HG02870 (cell line): ENCODE measurements around the gene ACTRT3.

Source experiments
- ATAC-seq: cut with Tn5 transposase; IDR thresholded peaks from one replicate; pipeline ENCODE4 v1.9.1; 2021; ENCODE audit warnings: mild to moderate bottlenecking, moderate library complexity; ENCODE audit not compliant: unreplicated experiment

Gene ACTRT3

GRCh38 chr3:169769287-169770181 lies at the start of gene ACTRT3:
TSS of gene ACTRT3 (minus strand) at chr3:169769561. CDS start at chr3:169769520, 41 bp downstream.
- peak; percentile 20 for ATAC-seq

- ATAC-seq: no peak
These were observed 49.0 kb upstream of the ACTRT3 start for GRCh38 chr3:169818316-169818715.

DNA sequence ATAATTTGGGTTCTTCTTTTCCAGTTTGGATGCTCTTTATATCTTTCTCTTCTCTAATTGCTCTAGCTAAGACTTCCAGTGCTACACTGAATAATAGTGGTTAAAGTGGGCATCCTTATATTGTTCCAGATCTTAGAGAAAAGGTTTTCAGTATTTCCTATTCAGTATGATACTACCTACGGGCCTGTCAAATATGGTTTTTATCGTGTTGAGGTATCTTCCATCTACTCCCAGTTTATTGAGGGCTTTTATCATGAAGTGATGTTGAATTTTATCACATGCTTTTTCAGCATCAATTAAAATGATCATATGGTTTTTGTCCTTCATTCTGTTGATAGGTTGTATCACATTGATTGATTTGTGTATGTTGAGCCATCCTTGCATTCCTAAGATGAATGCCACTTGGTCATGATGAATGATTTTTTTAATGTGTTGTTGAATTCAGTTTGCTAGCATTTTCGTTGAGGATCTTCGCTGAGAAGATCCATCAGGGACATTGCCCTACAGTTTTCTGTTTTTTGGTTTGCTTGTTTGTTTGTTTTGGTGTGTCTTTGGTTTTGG lies 46.3 kb upstream of the ACTRT3 start:
- no peak for ATAC-seq

DNA sequence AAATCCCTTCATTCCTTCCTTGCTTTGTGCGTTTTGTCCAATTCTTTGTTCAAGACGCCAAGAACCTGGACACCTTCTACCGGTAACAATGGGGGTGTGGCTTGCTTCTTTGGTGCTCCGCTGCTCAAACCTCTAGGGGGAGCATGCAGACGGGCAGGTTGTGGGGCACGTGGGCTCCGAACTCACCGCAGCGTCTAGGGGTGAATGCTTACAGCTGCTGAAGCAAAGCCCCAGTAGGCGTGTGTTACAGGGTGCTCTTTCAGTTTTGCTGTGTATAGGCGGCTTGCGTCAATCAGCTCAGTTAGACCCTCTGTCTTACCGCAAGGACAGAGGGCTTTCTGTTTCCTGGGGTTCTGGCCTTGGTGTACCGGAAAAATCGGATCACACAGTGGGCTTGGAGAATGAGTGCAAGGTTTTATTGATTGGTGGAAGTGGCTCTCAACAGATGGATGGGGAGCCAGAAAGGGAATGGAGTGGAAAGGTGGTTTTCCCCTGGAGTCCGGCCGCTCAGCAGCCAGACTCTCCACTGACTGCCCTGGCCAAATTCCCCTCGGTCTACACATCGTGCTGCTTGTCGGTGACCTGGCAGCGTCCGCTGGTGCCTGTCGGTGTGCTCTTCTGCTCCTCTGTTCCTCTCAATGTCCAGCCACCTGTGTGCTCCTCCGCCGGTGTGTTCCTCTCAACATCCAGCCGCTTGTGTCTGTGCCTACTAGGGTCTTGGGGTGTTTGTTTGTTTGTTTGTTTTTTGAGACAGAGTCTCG lies 44.6 kb upstream of the ACTRT3 start:
- ATAC-seq: peak; percentile 87

- ATAC-seq: no peak
These were observed 43.9 kb upstream of the ACTRT3 start for GRCh38 chr3:169813278-169813677.

DNA sequence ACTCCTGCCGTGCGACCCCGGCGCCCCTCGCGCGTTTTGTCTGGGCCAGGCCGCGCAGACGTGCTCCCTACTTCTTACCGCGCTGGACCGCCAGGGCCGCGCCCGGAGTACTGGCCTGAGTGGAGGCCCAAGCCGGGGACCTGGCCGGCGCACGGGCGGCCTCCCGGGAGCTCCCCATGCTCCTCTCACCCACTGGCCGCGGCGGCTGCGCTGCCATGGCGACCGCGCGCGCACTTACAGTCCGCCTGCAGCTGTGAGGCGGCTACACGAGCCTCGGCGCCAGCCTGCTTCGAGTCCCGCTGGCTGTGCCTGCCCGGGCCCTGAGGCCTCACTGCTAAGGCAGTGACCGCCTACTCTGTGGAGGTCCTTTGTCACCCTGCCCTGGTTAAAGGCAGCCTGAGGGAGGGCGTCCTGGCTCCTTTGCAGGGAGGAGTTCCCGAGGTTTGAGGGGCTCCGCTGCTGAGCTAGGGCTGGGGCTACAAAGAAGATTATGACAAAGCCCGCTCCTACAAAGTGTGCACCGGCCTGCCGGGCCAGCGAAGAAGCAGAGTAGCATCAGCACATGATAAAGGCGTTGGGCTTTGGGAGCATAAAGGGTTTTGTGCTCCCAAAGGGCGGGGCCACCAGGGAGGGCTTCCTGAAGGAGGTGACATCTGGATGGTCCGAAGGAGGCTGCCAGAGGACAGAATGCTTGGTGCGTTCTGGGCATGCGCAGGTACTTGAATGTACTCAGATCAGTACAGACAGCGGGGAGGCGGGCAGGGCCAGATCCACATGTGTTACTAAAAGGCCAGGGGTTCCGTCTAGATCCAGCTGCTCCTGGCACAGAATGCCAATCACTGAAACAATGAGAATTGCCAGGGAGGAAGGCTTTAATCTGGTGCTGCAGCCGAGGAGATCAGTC lies 43.2 kb upstream of the ACTRT3 start, which contains the start of the genes LRRC34 and LRRIQ4:
Gene LRRC34 (minus strand): TSS at position 573 of the 904 bp plus-strand sequence. CDS start 356 bp downstream, at position 217.
Gene LRRIQ4 (plus strand): TSS at position 539 of the 904 bp plus-strand sequence. CDS start 9,052 bp downstream, outside the sequence.
- peak; percentile 58 for ATAC-seq

GRCh38 chr3:169811631-169812331 lies 42.4 kb upstream of the ACTRT3 start:
- ATAC-seq: peak; percentile 1

DNA sequence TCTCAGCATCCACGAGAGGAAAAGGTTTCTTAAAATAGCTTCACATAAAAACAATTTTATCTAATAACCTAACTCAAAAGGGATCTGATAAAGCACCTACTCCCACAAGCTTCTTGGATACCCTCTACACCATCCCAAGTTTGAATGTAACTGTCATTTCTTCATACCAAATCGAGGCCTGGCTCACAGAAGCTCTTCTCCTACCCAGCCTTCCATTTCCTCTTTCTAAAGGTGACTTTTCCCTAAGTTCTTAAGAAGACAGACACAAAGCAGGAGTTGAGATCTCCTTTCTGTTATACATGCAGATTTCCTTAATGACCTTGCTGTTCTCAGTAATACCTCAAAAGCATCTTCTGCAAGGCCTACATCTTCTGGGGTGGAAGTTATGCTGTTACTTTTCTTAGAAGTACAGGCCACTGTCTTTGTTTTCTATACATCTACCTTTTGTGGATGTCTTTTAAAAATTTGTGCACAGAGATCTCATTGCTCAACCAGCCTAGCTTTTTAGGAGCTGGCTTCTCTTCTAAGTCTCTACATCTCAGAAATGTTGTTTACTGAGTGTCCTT lies 40.0 kb upstream of the ACTRT3 start:
- no peak for ATAC-seq

- ATAC-seq: no peak
These were observed 35.3 kb upstream of the ACTRT3 start for GRCh38 chr3:169804681-169805080.

DNA sequence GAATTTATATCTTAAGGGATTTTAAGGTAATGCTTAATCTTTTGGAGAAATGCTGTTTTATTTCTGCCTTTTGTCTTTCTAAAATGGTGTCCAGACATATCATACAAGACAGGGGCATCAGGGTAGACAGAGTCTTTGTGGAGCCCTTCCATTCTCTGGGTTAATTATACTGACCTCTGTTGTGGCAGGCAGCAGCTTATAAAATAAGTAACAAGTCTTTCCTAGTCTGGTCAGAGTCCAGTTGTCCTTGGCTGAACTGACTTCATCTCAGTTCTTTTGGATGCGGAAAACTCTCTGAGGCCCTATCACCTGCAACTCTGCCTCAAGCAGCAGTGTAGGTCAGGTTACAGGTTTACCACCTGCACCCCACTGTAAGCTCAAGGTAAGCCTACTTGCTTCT lies 23.0 kb upstream of the ACTRT3 start:
- ATAC-seq: no peak

DNA sequence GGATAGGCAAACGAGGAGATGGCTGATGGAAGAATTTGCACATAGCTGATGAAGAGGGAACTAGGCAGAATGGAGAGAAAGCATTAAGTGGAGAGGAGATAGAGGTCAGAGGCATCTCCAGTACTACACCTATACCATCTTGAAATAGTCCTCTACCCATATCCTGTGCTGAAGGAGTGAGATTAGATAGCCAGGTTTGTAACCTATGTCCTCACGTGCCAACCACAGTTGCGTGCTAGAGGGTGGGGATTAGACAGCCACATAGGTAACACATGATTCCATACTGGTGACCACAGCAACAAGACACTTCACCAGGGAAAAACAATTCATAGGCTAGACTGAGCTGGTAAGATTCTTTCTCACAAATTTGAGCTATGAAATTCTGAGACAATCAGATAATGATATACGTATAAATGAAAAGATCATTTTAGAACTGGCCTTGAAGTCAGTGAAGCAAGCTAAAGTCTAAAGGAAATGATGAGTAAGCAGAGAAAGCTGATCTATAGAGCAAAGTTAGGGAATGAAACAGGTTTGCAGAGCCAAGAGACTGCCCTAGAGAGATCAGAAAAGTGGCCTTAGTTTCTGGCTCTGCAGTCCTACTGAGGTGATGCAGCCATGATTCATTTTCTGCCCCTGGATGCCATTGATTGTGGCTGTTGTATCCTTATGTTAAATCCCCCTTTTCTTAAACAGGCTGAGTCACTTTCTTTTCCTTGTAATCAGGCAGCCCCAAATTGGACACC lies 21.5 kb upstream of the ACTRT3 start:
- ATAC-seq: no peak

DNA sequence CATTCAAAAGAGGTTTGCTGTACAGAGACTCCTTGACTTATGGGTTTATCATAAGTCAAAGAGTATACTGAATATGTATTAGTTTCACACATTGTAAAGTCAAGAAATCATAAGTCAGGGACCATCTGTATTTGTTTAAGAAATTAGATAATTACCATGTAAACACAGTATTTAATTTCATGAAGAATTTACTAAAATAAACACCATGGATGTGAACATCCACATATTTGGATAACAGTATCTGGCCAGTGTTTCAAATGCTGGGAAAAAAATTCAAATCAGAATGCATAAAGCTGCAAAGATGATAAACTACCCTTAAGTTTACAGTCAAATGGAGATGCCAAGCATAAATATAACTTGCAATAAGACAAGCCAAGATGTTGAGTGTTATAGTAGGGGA lies 20.9 kb upstream of the ACTRT3 start:
- no peak for ATAC-seq

DNA sequence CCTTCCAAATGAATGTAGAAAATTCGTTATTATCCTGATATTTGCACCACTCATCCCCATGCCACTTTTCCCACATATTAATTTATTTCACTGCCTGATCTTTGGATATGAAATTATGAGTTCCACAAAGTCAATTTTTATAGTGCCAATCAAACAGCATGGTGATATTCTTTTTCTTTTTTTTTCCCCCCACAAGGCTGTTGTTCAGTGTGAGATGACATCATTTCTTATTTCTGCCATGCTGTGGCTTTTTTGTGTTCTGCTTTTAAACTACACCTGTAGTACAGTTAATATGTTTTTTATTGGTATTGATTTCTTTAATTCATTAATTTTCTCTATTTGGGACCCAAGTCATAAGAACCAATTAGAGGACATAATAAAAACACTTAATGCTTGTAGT lies 18.4 kb upstream of the ACTRT3 start:
- ATAC-seq: no peak

DNA sequence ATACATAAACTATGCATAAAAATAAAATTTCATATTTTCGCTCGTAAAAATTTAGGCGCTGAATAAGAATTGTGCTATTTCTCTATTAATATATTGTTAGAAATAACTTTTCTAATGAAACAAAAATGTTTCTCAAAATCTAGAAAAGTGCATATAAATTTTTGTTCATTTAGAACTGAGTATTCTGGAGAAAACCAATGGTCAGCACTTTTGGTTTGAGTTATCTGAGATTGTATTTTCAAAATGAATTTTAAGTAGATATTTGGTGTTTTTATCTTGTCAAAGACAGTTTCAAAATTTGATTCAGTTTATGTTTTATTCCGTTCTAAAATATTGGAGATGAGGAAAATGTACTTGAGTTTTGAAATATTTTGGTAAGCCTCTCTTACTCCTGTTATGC lies 17.8 kb upstream of the ACTRT3 start:
- ATAC-seq: no peak

GRCh38 chr3:169781209-169781855 lies 12.0 kb upstream of the ACTRT3 start:
- ATAC-seq: no peak

- no peak for ATAC-seq
These were observed 11.4 kb upstream of the ACTRT3 start for GRCh38 chr3:169780742-169781141.

DNA sequence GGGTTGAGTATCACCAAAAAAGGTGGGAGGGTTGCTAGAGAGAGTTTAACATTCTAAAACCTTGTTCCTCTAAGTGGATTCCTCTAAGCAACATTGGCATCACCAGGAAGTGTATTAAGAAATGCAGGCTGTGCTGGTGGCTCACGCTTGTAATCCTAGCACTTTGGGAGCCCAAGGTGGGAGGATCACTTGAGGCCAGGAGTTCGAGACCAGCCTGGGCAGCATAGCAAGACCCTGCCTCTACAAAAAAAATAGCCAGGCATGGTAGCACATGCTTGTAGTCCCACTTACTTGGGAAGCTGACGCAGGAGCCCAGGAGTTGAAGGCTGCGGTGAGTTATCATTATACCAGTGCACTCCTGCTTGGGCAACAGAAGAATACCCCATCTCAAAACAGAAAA lies 8.5 kb upstream of the ACTRT3 start:
- ATAC-seq: no peak

DNA sequence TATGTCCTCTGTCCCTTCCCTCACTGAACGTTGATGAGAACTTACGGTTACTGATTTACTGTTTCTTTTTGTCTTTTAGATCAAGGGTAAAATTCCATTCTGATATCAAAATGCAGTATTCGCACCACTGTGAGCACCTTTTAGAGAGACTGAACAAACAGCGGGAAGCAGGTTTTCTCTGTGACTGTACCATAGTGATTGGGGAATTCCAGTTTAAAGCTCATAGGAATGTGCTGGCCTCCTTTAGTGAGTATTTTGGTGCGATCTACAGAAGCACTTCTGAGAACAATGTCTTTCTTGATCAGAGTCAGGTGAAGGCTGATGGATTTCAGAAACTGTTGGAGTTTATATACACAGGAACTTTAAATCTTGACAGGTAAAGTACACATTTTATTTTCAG lies 4.8 kb upstream of the ACTRT3 start:
- no peak for ATAC-seq
